ENCODE data around the gene GLMN.

The GLMN gene, protein sequence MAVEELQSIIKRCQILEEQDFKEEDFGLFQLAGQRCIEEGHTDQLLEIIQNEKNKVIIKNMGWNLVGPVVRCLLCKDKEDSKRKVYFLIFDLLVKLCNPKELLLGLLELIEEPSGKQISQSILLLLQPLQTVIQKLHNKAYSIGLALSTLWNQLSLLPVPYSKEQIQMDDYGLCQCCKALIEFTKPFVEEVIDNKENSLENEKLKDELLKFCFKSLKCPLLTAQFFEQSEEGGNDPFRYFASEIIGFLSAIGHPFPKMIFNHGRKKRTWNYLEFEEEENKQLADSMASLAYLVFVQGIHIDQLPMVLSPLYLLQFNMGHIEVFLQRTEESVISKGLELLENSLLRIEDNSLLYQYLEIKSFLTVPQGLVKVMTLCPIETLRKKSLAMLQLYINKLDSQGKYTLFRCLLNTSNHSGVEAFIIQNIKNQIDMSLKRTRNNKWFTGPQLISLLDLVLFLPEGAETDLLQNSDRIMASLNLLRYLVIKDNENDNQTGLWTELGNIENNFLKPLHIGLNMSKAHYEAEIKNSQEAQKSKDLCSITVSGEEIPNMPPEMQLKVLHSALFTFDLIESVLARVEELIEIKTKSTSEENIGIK

DNA sequence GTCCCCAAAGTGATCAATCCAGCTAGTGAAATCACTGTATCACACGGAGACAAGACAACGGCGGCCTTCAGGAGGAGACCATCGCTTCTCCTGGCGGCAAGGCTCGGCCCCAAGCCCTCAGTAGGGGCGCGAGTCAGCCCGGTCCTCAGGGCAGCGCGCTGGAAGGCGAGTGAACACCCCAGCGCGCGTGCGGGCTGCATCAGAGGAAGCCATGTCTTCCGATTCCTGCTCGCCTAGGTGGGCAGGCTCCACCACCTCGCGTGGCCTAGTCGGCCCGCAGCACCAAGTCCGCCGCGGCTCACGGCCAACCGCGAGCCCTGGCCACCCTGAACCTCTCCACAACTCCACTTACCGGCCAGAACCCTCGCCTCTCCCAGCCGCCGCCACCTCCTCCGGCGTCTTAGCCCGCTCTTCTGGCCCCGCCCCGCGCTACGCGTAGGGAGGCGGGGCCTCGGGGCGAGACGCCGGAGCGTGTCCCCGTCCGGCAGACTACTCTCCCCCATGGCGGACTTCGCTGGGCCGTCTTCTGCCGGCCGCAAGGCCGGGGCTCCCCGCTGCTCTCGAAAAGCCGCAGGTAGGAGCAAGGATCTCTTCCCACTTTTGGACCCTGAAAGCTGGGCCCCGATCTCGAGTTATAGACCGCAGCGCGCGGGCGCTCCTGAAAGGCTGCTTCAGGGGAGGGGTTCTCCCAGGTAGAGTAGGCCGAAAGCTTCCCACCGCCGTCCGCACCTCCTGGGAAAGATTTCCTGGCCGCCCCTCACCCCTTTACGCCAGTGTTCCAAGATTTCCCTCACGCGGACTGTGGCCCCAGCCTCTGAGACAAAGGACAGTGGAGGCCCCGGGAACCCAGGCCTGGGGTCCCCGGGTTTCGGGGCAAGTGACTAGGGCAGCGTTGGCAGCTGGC is at the start of gene GLMN, which contains the start of gene RPAP2:
GLMN (minus strand) TSS at position 415 of the 904 bp plus-strand sequence. CDS start 988 bp downstream, outside the sequence.
RPAP2 (plus strand) TSS at position 487 of the 904 bp plus-strand sequence; CDS start at position 502, 15 bp downstream.
- peak within 1 kb of the TSS; percentile 84 for H3K4me2 ChIP-seq
- H4K20me1 ChIP-seq, result peaks cover 6% of the 10 kb centered on the region; the same call in 1 of the 2 replicates
- H3K4me3 ChIP-seq, result peak within 1 kb of the TSS; percentile 88
- H3K27ac ChIP-seq, result peak within 1 kb of the TSS; percentile 92
- H3K9ac ChIP-seq, result peak within 1 kb of the TSS; percentile 92
- H3K27me3 ChIP-seq, result no peaks in the 10 kb centered on the region
- H3K36me3 ChIP-seq, result peaks cover 27% of the 10 kb centered on the region
- TF ChIP-seq Cebpa-rat (IDR thresholded peaks at IDR 0.05), result no peak
- H3K9me3 ChIP-seq, result no peaks in the 10 kb centered on the region
- H3K4me1 ChIP-seq, result peaks cover 30% of the 10 kb centered on the region

DNA sequence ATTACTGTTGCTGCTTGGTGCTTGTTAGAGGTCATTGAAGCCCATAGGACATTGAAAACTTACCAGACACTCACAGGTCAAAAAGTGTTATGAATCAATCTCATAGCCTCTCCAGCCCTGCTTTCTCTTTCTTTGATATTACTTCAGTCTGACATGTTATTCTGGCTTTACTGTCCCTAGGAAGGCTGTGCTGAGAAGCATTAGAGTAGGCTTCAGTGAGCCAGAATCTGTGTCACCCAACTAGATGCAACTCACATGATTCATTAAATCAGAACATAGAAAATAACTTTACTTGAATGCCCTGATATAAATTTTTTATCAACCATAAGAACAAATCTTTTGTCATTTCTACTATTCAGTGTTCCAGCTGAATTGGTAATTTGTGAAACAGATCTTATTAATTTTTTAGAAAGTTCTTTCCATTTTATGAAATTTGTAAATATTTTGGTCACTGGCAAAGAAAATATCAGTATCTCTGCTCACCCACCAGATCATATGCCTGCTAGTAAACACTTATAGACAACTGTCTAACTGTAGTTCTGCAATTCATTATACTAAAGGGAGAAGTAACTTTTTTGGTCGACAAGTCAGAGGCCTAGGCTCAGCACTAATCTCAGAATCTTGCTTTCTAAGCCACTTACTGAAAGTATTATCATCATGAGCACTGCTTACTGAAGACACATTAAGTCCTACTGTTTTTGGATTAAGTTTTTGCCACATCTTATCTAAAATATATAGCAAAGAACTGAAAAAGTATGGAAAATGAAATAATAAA is 48.3 kb upstream of the GLMN start:
- peaks cover 15% of the 10 kb centered on the region for H3K9me3 ChIP-seq
- H3K27me3 ChIP-seq, result no peaks in the 10 kb centered on the region
- no peak for TF ChIP-seq Cebpa-rat (IDR thresholded peaks at IDR 0.05)
- no peak overlapping the region for H3K4me3 ChIP-seq
- peaks cover 66% of the 10 kb centered on the region for H3K36me3 ChIP-seq
- H3K27ac ChIP-seq, result no peak overlapping the region
- no peak overlapping the region for H3K4me2 ChIP-seq
- no peaks in the 10 kb centered on the region for H4K20me1 ChIP-seq
- H3K4me1 ChIP-seq, result no peaks in the 10 kb centered on the region
- H3K9ac ChIP-seq, result no peak overlapping the region

DNA sequence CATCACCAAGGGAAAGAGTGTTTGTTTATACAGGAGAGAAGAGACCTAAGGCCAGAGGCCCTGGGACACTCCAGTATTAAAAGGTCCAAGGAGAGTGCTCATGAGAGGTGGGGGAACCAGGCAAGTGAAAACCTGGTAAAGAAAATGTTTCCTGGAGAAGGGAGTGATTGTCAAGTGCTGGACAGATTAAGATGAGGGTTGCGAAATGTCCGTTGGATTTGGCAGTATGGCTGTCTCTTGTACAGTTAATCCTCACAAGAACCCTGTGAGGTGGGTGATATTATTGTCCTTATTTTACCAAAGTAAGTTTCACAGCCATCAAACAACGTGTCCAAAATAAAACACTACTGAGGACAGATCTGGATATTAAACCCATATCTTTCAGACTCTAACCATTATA is 44.3 kb upstream of the GLMN start:
- no peaks in the 10 kb centered on the region for H3K9me3 ChIP-seq
- no peaks in the 10 kb centered on the region for H4K20me1 ChIP-seq
- H3K4me2 ChIP-seq, result no peak overlapping the region
- peak; percentile 21; the same call in 1 of the 2 replicates for TF ChIP-seq Cebpa-rat (IDR thresholded peaks at IDR 0.05)
- no peak overlapping the region for H3K4me3 ChIP-seq
- no peaks in the 10 kb centered on the region for H3K27me3 ChIP-seq
- H3K4me1 ChIP-seq, result no peaks in the 10 kb centered on the region
- H3K9ac ChIP-seq, result no peak overlapping the region
- no peak overlapping the region for H3K27ac ChIP-seq
- H3K36me3 ChIP-seq, result peaks cover 51% of the 10 kb centered on the region

DNA sequence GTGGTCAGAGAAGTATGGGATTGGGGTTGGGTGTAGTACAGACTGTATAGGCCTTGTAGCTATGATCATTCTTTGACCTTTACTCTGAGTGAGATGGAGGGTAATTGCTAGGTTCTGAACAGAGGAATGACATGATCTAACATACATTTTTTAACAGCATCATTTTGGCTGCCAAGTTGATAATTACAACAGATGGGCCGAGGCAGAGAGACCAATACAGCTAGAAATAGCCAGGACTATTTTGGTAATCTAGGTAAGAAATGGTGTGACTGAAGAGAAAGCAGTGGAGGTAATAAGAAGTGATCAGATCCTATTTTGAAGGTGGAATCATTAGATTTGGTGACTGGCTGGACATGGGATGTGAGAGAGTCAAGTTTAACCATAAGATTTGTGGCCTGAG is 43.6 kb upstream of the GLMN start:
- H3K4me1 ChIP-seq, result no peaks in the 10 kb centered on the region
- H3K27ac ChIP-seq, result no peak overlapping the region
- H3K4me2 ChIP-seq, result no peak overlapping the region
- no peak overlapping the region for H3K4me3 ChIP-seq
- peaks cover 47% of the 10 kb centered on the region for H3K36me3 ChIP-seq
- H3K9me3 ChIP-seq, result no peaks in the 10 kb centered on the region
- no peaks in the 10 kb centered on the region for H3K27me3 ChIP-seq
- TF ChIP-seq Cebpa-rat (IDR thresholded peaks at IDR 0.05), result no peak
- H3K9ac ChIP-seq, result no peak overlapping the region
- H4K20me1 ChIP-seq, result no peaks in the 10 kb centered on the region

DNA sequence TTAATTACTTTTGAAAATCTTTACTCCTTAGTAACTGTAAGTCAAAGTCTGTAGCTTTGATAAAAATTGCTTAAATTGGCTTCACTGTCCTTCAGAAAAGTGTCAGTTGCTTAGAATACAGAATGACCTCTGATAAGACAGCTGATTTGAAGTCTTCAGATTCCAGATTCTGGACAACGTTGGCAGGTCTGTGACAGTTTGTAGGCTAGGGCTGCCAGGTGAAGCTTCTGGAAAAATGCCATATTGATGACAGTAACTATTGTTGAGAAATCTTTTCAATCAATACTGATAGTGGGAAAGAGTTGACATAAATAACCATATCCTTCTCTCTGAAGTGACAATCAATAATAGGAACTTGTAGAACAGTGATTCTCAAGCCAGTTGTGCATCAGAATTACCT is 41.4 kb upstream of the GLMN start:
- H3K27ac ChIP-seq, result no peak overlapping the region
- H3K4me3 ChIP-seq, result no peak overlapping the region
- H3K9ac ChIP-seq, result no peak overlapping the region
- H3K9me3 ChIP-seq, result no peaks in the 10 kb centered on the region
- peaks cover 49% of the 10 kb centered on the region for H3K36me3 ChIP-seq
- H3K4me2 ChIP-seq, result no peak overlapping the region
- H3K27me3 ChIP-seq, result no peaks in the 10 kb centered on the region
- H3K4me1 ChIP-seq, result no peaks in the 10 kb centered on the region
- TF ChIP-seq Cebpa-rat (IDR thresholded peaks at IDR 0.05), result no peak
- H4K20me1 ChIP-seq, result no peaks in the 10 kb centered on the region

DNA sequence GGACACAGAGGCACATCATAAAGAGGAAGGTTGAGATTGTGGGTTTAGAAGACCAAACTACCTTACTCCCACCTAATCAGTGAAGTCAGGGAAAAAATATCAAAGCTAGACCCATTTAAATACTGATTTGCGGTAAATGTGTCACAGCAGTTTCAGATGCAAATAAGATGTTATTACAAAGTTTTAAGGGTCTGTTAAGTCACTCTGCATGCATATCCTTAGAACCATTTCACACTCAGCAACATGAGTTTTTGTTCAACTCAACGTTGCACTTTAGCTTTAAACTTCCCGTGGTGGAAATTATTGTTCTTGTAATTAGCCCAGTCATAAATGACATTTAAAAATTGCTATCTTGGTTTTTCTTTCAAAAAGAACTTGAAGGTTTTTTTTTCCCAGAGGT is 34.9 kb upstream of the GLMN start:
- Histone ChIP-seq H3K4me1 (no peaks in the 10 kb centered on the region), H3K27ac (no peak overlapping the region), H3K36me3 (peaks cover 44% of the 10 kb centered on the region), H3K4me3 (no peak overlapping the region), H3K9me3 (peaks cover 9% of the 10 kb centered on the region), H3K27me3 (no peaks in the 10 kb centered on the region), H4K20me1 (no peaks in the 10 kb centered on the region), H3K4me2 (no peak overlapping the region), H3K9ac (no peak overlapping the region)
- TF ChIP-seq Cebpa-rat (IDR thresholded peaks at IDR 0.05), result no peak

DNA sequence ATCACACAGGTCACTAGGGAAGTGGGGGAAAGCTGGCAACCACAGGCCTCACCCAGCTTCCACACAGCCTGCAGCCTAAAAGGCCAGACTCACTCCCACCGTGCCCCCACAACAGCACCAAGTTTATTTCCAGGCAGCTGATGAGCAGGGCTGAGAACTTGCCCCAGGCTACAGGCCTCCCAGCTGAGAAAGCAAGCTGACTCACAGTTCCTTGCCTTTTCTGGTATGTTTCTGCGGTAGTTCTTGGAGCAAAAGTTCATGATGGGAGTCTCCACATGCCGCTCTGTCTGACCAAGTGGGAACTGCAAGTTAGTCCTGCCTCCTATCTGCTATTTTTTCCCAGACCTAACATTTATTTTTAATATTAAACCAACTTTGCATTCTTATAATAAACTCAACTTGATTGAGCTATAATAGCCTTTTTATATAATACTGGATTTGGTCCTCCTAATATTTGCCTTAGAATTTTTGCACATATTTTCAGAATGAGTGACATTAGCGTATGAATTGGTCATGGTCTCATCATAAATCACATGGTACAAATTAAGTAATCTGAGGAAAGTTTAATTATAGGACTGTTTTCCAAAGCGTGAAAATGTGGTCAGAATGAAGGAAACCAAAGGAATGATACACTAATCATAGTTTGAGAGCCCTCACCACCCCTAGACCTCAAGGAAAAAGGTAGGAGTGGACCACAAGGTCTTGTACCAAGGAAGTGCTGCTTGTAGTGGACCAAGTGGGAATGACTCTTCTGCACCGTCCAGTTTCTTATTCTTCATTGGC is 30.8 kb upstream of the GLMN start:
- H3K4me2 ChIP-seq, result no peak overlapping the region
- H4K20me1 ChIP-seq, result no peaks in the 10 kb centered on the region
- TF ChIP-seq Cebpa-rat (IDR thresholded peaks at IDR 0.05), result no peak
- H3K9ac ChIP-seq, result no peak overlapping the region
- H3K27me3 ChIP-seq, result no peaks in the 10 kb centered on the region
- peaks cover 54% of the 10 kb centered on the region for H3K36me3 ChIP-seq
- H3K9me3 ChIP-seq, result peaks cover 36% of the 10 kb centered on the region
- H3K27ac ChIP-seq, result no peak overlapping the region
- H3K4me1 ChIP-seq, result no peaks in the 10 kb centered on the region
- H3K4me3 ChIP-seq, result no peak overlapping the region

DNA sequence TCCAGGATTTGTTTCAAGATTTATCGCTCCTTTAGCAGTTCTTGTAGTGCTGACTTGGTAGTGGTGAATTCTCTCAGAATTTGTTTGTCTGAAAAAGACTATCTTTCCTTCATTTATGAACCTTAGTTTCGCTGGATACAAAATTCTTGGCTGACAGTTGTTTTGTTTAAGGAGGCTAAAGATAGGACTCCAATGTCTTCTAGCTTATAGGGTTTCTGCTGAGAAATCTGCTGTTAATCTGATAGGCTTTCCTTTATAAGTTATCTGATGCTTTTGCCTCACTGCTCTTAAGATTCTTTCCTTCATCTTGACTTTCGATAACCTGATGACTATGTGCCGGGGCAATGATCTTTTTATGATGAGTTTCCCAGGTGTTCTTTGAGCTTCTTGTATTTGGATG is 29.0 kb upstream of the GLMN start:
- TF ChIP-seq Cebpa-rat (IDR thresholded peaks at IDR 0.05), result no peak
- Histone ChIP-seq H3K36me3 (peaks cover 66% of the 10 kb centered on the region), H3K27ac (no peak overlapping the region), H4K20me1 (no peaks in the 10 kb centered on the region), H3K4me1 (no peaks in the 10 kb centered on the region), H3K9me3 (peaks cover 36% of the 10 kb centered on the region), H3K27me3 (no peaks in the 10 kb centered on the region), H3K9ac (no peak overlapping the region), H3K4me2 (no peak overlapping the region), H3K4me3 (no peak overlapping the region)

Measured in BLaER1 (cell line).